Naive thymus-derived CD4-positive, alpha-beta T cell (primary cell): ENCODE results near the gene ZDHHC13. TPM values are rescaled to one million over a fixed set of nuclear protein-coding genes. Genes with fewer than 3 reads are reported as not detected.
"Not testable (repeated sequence)": the region's sequence is repeated elsewhere in the genome, so short reads cannot be mapped to it uniquely, and the experiment has no call there.

Source experiments
- ATAC-seq: fragments of 150-1000 bp; cut with Tn5 transposase; 2 replicates; pipeline ENCODE4 v1.10.0; 2021; ENCODE audit warnings: mild to moderate bottlenecking, moderate library complexity
- CTCF ChIA-PET: fragments of 350-600 bp; sonication (Branson Sonifier 250); formaldehyde crosslinking; loops from one replicate; lab custom pipeline; 2021; ENCODE audit warnings: antibody characterized with exemption; lab: Charles Lee
- POLR2A ChIA-PET: fragments of 350-600 bp; sonication (Branson Sonifier 250); formaldehyde crosslinking; loops from one replicate; lab custom pipeline; 2021; ENCODE audit warnings: antibody characterized with exemption, inconsistent platforms; lab: Charles Lee
- DNase-seq, 9 donors: peaks; one replicate each; pipeline versions ENCODE4 v3.0.0 to v3.0.0-alpha.2; 2020 to 2022; ENCODE audit warnings: mixed read lengths in 1 of 9
- H3K27ac ChIP-seq: one replicate; pipeline ENCODE4 v1.7.0; 2013; ENCODE audit warnings: mild to moderate bottlenecking, low read depth, low read length, moderate library complexity
- H3K27me3 ChIP-seq, 2 donors: one replicate each; pipeline ENCODE4 v1.7.0; 2013; ENCODE audit warnings: low read length in 2 of 2, mild to moderate bottlenecking in 2 of 2, moderate library complexity in 2 of 2; ENCODE audit not compliant: control insufficient read depth in 2 of 2, insufficient read depth in 2 of 2
- H3K36me3 ChIP-seq, 3 experiments: 1 replicate in 2 of 3; 2 replicates in 1 of 3; pipeline ENCODE4 v1.7.0; 2013; ENCODE audit warnings: low read length in 3 of 3, mild to moderate bottlenecking in 3 of 3, moderate library complexity in 1 of 3; ENCODE audit not compliant: insufficient read depth in 3 of 3, control insufficient read depth in 2 of 3
- H3K4me1 ChIP-seq, 2 donors: one replicate each; pipeline ENCODE4 v1.7.0; 2013; ENCODE audit warnings: low read length in 2 of 2, mild to moderate bottlenecking in 2 of 2, moderate library complexity in 1 of 2; ENCODE audit not compliant: control insufficient read depth in 2 of 2, insufficient read depth in 2 of 2
- H3K4me3 ChIP-seq: 2 replicates; pipeline ENCODE4 v1.7.0; 2013; ENCODE audit warnings: mild to moderate bottlenecking, low read length
- H3K9me3 ChIP-seq, 3 experiments: 1 replicate in 2 of 3; 2 replicates in 1 of 3; pipeline ENCODE4 v1.7.0; 2013; ENCODE audit warnings: low read length in 3 of 3; ENCODE audit not compliant: control insufficient read depth in 2 of 3
- H3K27ac Mint-ChIP-seq, 9 donors: one replicate each; pipeline ENCODE4 v1.8.0; 2020 to 2022; ENCODE audit warnings: mixed read lengths in 9 of 9, mild to moderate bottlenecking in 8 of 9, moderate library complexity in 5 of 9, inconsistent platforms in 2 of 9
- H3K27me3 Mint-ChIP-seq, 5 donors: one replicate each; pipeline ENCODE4 v1.8.0; 2021 to 2022; ENCODE audit warnings: mixed read lengths in 5 of 5, mild to moderate bottlenecking in 1 of 5
- H3K36me3 Mint-ChIP-seq, 5 donors: one replicate each; pipeline ENCODE4 v1.8.0; 2020 to 2022; ENCODE audit warnings: mixed read lengths in 5 of 5, mild to moderate bottlenecking in 3 of 5, inconsistent platforms in 1 of 5
- H3K4me1 Mint-ChIP-seq, 7 donors: one replicate each; pipeline ENCODE4 v1.8.0; 2020 to 2022; ENCODE audit warnings: mixed read lengths in 7 of 7, mild to moderate bottlenecking in 3 of 7, inconsistent platforms in 1 of 7
- H3K4me3 Mint-ChIP-seq, 10 donors: one replicate each; pipeline ENCODE4 v1.8.0; 2020 to 2022; ENCODE audit warnings: mild to moderate bottlenecking in 10 of 10, mixed read lengths in 10 of 10, moderate library complexity in 6 of 10, inconsistent platforms in 2 of 10
- H3K9me3 Mint-ChIP-seq, 11 donors: one replicate each; pipeline ENCODE4 v1.8.0; 2020 to 2022; ENCODE audit warnings: mixed read lengths in 11 of 11, mild to moderate bottlenecking in 4 of 11, inconsistent platforms in 1 of 11, moderate library complexity in 1 of 11
- intact Hi-C, 2 donors: fragments of 100-400 bp; cut with micrococcal nuclease; formaldehyde crosslinking; loops; one replicate each; pipeline ENCODE4 v1.15.1; 2023
- polyA plus RNA-seq, 2 donors: library from polyadenylated mRNA; unstranded; fragments of 300-500 nt; fragmentation: Illumina TruSeq; gene quantifications; one replicate each; pipeline ENCODE4 v1.2.3, GENCODE V29; 2021
- total RNA-seq, 6 experiments: library from RNA in 5 of 6; stranded (reverse) in 5 of 6; gene quantifications; 1 replicate in 5 of 6; 2 replicates in 1 of 6; pipeline ENCODE4 v1.2.3 and lab custom pipeline; 2021 to 2026

The ZDHHC13 gene
- total and polyA plus RNA-seq, 7 experiments from 2014 or later = 6.8 to 21.3 (median 10.2) TPM

GRCh38 chr11:19122960-19123615 lies 6.1 kb downstream of the ZDHHC13 start:
- H3K36me3 ChIP-seq = no peaks in the 10 kb centered on the region
- intact Hi-C loops = no loop called here
- no peaks in the 10 kb centered on the region for H3K9me3 ChIP-seq
- H3K4me3 Mint-ChIP-seq = no peak overlapping the region
- no peaks in the 10 kb centered on the region for H3K27me3 ChIP-seq
- no peak overlapping the region for H3K27ac Mint-ChIP-seq
- ATAC-seq (no peak), DNase-seq (no peak)
- CTCF ChIA-PET = interaction anchor here (0.6 kb wide), 1 partner anchor 42 kb away, joined by 3 read pairs; no protein-coding TSS in a partner anchor
- H3K4me1 Mint-ChIP-seq = peaks cover 34 to 72% (median 64%) of the 10 kb centered on the region in 7 donors
- POLR2A ChIA-PET = no interaction called here
- H3K36me3 Mint-ChIP-seq = peaks cover 20 to 57% (median 47%) of the 10 kb centered on the region in 5 donors
- peaks cover 0 to 8% of the 10 kb centered on the region in 2 donors for H3K4me1 ChIP-seq
- H3K27me3 Mint-ChIP-seq = no peaks in the 10 kb centered on the region
- H3K27ac ChIP-seq = no peak overlapping the region
- peaks cover 0 to 14% (median 7%) of the 10 kb centered on the region in 11 donors for H3K9me3 Mint-ChIP-seq
- no peak overlapping the region for H3K4me3 ChIP-seq

GRCh38 chr11:19126562-19127325 lies 9.8 kb downstream of the ZDHHC13 start:
- H3K4me3 Mint-ChIP-seq, H3K27ac ChIP-seq, H3K36me3 ChIP-seq, POLR2A ChIA-PET, H3K4me3 ChIP-seq, ATAC-seq, intact Hi-C loops, H3K4me1 ChIP-seq, DNase-seq, H3K27ac Mint-ChIP-seq, CTCF ChIA-PET, H3K27me3 Mint-ChIP-seq, H3K9me3 ChIP-seq, H3K27me3 ChIP-seq: not testable (repeated sequence)
- H3K4me1 Mint-ChIP-seq = peaks cover 9 to 38% (median 32%) of the 10 kb centered on the region in 7 donors
- peaks cover 15 to 65% (median 62%) of the 10 kb centered on the region in 5 donors for H3K36me3 Mint-ChIP-seq
- peaks cover 0 to 48% (median 17%) of the 10 kb centered on the region in 11 donors for H3K9me3 Mint-ChIP-seq

- Mint-ChIP-seq H3K36me3 (peaks cover 13 to 48% (median 40%) of the 10 kb centered on the region in 5 donors), H3K4me3 (no peak overlapping the region), H3K9me3 (peaks cover 5 to 49% (median 21%) of the 10 kb centered on the region in 11 donors), H3K27me3 (no peaks in the 10 kb centered on the region), H3K4me1 (peaks cover 0 to 5% (median 0%) of the 10 kb centered on the region in 7 donors), H3K27ac (no peak overlapping the region)
- Histone ChIP-seq H3K36me3 (no peaks in the 10 kb centered on the region), H3K4me1 (no peaks in the 10 kb centered on the region), H3K27me3 (no peaks in the 10 kb centered on the region), H3K9me3 (no peaks in the 10 kb centered on the region), H3K4me3 (no peak overlapping the region), H3K27ac (no peak overlapping the region)
- no peak for DNase-seq
- ATAC-seq = no peak
- ChIA-PET POLR2A (no interaction called here), CTCF (no interaction called here)
- intact Hi-C loops = no loop called here
Measured at GRCh38 chr11:19134004-19134403, 17.0 kb downstream of the ZDHHC13 start.

- Mint-ChIP-seq H3K9me3 (peaks cover 5 to 24% (median 11%) of the 10 kb centered on the region in 11 donors), H3K36me3 (peaks cover 13 to 32% (median 22%) of the 10 kb centered on the region in 5 donors)
- H3K36me3 ChIP-seq, POLR2A ChIA-PET, intact Hi-C loops, CTCF ChIA-PET, ATAC-seq, DNase-seq, H3K27ac ChIP-seq, H3K27me3 Mint-ChIP-seq, H3K4me3 ChIP-seq, H3K4me1 Mint-ChIP-seq, H3K9me3 ChIP-seq, H3K4me1 ChIP-seq, H3K27me3 ChIP-seq, H3K4me3 Mint-ChIP-seq, H3K27ac Mint-ChIP-seq: not testable (repeated sequence)
Measured at GRCh38 chr11:19136884-19137283, 19.9 kb downstream of the ZDHHC13 start.

- CTCF ChIA-PET = no interaction called here
Measured at GRCh38 chr11:19145319-19145718, 28.4 kb downstream of the ZDHHC13 start.

GRCh38 chr11:19156892-19157291 lies 39.9 kb downstream of the ZDHHC13 start:
- Histone ChIP-seq H3K4me3 (no peak overlapping the region), H3K9me3 (no peaks in the 10 kb centered on the region), H3K27ac (no peak overlapping the region), H3K27me3 (no peaks in the 10 kb centered on the region), H3K4me1 (no peaks in the 10 kb centered on the region), H3K36me3 (peaks cover 0 to 21% (median 4%) of the 10 kb centered on the region in 3 experiments)
- no peak for ATAC-seq
- CTCF ChIA-PET = no interaction called here
- no peaks in the 10 kb centered on the region for H3K9me3 Mint-ChIP-seq
- intact Hi-C loops = no loop called here
- H3K36me3 Mint-ChIP-seq = peaks cover 29 to 68% (median 48%) of the 10 kb centered on the region in 5 donors
- H3K27ac Mint-ChIP-seq = no peak overlapping the region
- no peak for DNase-seq
- H3K27me3 Mint-ChIP-seq = no peaks in the 10 kb centered on the region
- POLR2A ChIA-PET = no interaction called here
- no peak overlapping the region for H3K4me3 Mint-ChIP-seq
- peaks cover 0 to 3% (median 0%) of the 10 kb centered on the region in 7 donors for H3K4me1 Mint-ChIP-seq

More at GRCh38 chr11:19145319-19145718, 28.4 kb downstream of the ZDHHC13 start:
- peaks cover 0 to 3% (median 0%) of the 10 kb centered on the region in 3 experiments for H3K36me3 ChIP-seq
- no peaks in the 10 kb centered on the region for H3K27me3 ChIP-seq
- Mint-ChIP-seq H3K27ac (no peak overlapping the region), H3K27me3 (no peaks in the 10 kb centered on the region), H3K4me3 (no peak overlapping the region), H3K4me1 (peaks cover 0 to 4% (median 0%) of the 10 kb centered on the region in 7 donors), H3K36me3 (peaks cover 0 to 39% (median 20%) of the 10 kb centered on the region in 5 donors), H3K9me3 (peaks cover 0 to 2% (median 0%) of the 10 kb centered on the region in 11 donors)
- intact Hi-C loops = no loop called here
- DNase-seq = no peak
- no peaks in the 10 kb centered on the region for H3K4me1 ChIP-seq
- no peak overlapping the region for H3K27ac ChIP-seq
- POLR2A ChIA-PET = no interaction called here
- no peaks in the 10 kb centered on the region for H3K9me3 ChIP-seq
- H3K4me3 ChIP-seq = no peak overlapping the region
- no peak for ATAC-seq
